ENCODE measurements around the gene HSPB9.

The HSPB9 gene

DNA sequence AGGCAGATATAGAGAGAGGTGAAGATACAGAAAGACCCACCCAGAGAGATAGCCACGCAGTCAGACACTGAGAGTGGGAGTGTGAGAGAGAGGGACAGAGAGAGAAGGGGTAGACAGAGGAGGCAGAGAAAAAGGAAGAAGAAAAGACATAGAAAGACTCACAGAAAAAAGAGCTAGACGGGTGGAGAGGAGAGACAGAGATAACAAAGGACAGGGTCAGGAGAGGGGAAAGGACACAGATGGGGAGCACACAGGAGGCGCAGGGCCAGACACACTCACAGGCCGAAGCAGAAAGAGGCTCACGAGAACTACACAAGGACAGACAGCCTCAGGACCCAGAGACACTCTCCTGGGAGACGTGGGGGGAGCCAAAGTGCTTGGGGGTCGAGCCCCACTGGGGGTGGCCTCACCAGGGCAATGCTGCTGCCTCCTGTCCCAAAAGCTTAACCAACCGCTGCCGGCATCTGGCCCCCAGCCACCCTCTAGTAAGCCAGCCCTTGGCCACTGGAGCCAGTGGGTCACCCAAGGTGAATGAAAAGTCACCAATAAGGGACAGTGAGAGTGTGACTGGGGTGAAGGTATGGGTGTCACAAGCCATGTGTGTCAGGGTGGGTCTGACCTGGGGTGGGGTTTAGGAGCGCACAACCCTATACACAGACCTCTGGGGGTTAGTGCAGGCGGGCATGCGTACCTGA, 28.1 kb upstream of the HSPB9 start:
- TF ChIP-seq, protein P1, sequence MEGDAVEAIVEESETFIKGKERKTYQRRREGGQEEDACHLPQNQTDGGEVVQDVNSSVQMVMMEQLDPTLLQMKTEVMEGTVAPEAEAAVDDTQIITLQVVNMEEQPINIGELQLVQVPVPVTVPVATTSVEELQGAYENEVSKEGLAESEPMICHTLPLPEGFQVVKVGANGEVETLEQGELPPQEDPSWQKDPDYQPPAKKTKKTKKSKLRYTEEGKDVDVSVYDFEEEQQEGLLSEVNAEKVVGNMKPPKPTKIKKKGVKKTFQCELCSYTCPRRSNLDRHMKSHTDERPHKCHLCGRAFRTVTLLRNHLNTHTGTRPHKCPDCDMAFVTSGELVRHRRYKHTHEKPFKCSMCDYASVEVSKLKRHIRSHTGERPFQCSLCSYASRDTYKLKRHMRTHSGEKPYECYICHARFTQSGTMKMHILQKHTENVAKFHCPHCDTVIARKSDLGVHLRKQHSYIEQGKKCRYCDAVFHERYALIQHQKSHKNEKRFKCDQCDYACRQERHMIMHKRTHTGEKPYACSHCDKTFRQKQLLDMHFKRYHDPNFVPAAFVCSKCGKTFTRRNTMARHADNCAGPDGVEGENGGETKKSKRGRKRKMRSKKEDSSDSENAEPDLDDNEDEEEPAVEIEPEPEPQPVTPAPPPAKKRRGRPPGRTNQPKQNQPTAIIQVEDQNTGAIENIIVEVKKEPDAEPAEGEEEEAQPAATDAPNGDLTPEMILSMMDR (IDR thresholded peaks at IDR 0.05; ENCODE audit: borderline replicate concordance, control extremely low read depth, extremely low read depth, insufficient read depth, missing control alignments): no peak
- DNase-seq (ENCODE audit: low spot score): no peak
- in situ Hi-C loops (cut with MboI; ENCODE audit: low sequenced_read_pairs, unreplicated experiment): no loop called here

GRCh38 chr17:42096360-42097111, 26.1 kb upstream of the HSPB9 start:
- in situ Hi-C loops (cut with MboI; ENCODE audit: low sequenced_read_pairs, unreplicated experiment): no loop called here
- no peak for DNase-seq (ENCODE audit: low spot score)
- TF ChIP-seq, protein P1 (IDR thresholded peaks at IDR 0.05; ENCODE audit: borderline replicate concordance, control extremely low read depth, extremely low read depth, insufficient read depth, missing control alignments): no peak

GRCh38 chr17:42097691-42098631, 24.6 kb upstream of the HSPB9 start, which contains the start of gene ZNF385C:
Gene ZNF385C (minus strand): TSS chr17:42098473. CDS start chr17:42063056, 35,417 bp downstream.
- DNase-seq (ENCODE audit: low spot score): peak; percentile 78
- in situ Hi-C loops (cut with MboI; ENCODE audit: low sequenced_read_pairs, unreplicated experiment): no loop called here
- TF ChIP-seq, protein P1 (IDR thresholded peaks at IDR 0.05; ENCODE audit: borderline replicate concordance, control extremely low read depth, extremely low read depth, insufficient read depth, missing control alignments): no peak

DNA sequence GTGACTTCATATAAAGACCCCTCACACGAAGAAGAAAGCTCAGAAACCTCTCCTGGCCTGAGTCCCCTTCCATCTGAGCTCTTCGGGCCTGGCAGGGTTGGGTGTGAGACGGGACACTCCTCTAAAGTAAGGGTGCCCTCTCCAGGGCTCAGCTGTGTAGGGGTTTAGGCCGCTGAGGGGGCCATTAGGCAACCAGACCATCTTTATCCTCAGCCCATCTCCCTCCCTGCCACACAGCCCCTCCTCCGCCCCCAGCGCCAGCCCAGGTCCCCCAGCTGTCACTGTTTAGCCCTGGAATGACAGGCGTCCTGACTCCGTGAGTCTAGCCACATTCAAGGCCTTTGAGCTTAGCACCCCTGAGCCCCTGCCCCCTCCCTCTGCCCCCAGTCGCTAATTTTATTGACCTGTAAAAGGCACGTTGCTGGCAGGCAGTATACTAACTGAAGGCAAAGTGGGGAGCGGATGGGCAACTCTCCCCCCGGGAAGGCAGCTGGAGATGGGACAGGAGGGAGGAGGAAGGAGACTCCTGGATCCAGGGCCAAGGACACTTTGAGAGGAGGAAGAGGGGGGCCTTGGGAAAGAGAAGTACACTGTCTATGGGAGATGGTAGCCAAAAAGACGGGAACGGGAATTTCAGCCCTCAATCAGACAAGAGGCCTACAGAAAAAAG, 23.7 kb upstream of the HSPB9 start:
- DNase-seq (ENCODE audit: low spot score): no peak
- in situ Hi-C loops (cut with MboI; ENCODE audit: low sequenced_read_pairs, unreplicated experiment): no loop called here
- TF ChIP-seq, protein P1 (IDR thresholded peaks at IDR 0.05; ENCODE audit: borderline replicate concordance, control extremely low read depth, extremely low read depth, insufficient read depth, missing control alignments): no peak

DNA sequence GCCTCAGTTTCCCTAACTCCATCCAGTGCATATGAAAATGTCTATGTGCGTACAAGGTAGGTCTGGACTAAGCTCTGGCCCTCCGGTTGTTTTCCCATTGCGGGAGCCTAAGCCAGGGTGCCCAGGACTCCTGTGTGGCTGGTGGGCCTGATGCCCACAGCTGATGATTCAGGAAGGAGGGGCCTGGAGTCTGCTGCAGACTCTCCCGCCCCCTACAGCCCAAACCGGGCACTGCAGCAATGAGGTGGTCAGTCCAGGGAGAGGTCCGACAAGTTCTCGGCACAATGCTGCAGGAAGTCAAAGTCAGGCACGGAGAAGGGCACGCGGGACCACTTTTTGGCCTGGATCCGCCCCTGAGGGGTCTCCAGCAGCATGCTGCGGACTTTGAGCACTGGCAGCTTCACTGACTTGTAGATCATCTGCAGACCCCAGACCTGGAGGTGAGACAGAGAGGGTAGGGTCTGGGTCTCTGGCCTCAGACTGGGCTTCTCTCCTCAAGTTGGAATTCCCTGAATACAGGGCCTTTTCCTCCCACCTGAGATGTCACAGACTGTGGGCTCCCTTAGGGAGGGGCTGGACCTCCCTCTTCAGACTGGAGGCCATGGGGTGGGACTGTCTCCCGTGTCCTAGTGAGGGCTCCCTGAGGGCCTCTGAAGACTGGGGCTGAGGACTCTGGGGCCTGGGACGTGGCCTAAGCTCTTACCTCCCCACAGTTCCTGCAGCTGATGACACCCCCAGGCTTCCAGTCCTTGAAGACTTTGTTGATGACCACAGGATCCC, 20.9 kb upstream of the HSPB9 start:
- TF ChIP-seq, protein P1 (IDR thresholded peaks at IDR 0.05; ENCODE audit: borderline replicate concordance, control extremely low read depth, extremely low read depth, insufficient read depth, missing control alignments): peak; percentile 84
- in situ Hi-C loops (cut with MboI; ENCODE audit: low sequenced_read_pairs, unreplicated experiment): loop anchor here (10.0 kb wide), 1 partner anchor 77 kb away; the partner anchor contains the start of gene NKIRAS2
- DNase-seq (ENCODE audit: low spot score): peak; percentile 83
